ENCODE measurements around the gene MSLN.

DNA sequence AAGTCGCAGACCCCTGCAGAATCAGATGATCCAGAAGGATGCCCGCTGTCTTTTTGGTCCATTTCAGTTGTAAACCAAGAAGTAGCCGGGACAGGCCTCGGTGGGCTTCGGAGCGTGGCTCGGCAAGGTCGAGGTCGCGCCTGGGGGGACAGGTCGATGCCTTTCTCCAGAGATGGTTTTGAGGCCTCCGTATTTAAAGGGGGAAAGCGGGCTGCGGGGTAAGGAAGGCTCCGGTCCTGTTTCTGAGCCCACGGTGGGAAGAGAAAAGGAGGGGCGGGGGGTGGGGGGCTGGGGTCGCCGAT, 47.5 kb downstream of the MSLN start:
- TF ChIP-seq, protein P1, sequence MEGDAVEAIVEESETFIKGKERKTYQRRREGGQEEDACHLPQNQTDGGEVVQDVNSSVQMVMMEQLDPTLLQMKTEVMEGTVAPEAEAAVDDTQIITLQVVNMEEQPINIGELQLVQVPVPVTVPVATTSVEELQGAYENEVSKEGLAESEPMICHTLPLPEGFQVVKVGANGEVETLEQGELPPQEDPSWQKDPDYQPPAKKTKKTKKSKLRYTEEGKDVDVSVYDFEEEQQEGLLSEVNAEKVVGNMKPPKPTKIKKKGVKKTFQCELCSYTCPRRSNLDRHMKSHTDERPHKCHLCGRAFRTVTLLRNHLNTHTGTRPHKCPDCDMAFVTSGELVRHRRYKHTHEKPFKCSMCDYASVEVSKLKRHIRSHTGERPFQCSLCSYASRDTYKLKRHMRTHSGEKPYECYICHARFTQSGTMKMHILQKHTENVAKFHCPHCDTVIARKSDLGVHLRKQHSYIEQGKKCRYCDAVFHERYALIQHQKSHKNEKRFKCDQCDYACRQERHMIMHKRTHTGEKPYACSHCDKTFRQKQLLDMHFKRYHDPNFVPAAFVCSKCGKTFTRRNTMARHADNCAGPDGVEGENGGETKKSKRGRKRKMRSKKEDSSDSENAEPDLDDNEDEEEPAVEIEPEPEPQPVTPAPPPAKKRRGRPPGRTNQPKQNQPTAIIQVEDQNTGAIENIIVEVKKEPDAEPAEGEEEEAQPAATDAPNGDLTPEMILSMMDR (conservative IDR thresholded peaks at IDR 0.05) = no peak
- TF ChIP-seq ZFX (IDR thresholded peaks at IDR 0.05) = no peak
